ENCODE measurements around the gene XYLT1. TPM values are rescaled to one million over a fixed set of nuclear protein-coding genes. Genes with fewer than 3 reads are reported as not detected.

XYLT1 gene
- total RNA-seq, 2 donors from 2014 or later: 6.0 to 15.2 TPM

DNA sequence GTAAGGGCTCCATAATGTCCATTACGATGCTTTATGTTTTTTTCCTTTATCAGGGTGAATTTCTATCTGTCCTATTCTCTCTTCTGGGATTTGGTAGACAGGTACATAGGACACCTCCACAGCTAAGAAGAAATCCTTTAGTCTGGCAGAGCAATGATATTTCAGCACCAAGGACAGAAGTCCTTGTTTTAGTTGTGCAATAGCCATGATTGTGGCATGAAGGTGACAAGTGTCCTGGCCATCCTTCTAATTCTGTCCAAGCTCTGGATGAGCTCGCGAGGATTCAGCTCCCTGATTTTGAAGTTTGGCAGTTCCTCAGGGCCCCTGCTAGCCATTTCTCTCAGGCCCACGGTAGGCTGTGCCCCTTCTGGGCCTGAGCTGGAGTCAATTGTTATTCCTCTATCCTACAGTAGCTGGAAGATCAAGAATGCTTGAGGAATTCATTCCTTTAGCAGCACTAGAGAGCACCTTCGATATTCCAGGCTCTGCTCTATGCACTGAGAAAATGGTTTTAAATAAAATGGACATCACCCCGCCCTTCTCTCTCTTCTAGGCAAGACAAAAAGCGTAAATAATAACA, 320.8 kb downstream of the XYLT1 start:
- DNase-seq (no peak), ATAC-seq (no peak)
- Histone ChIP-seq H3K27ac (no peak overlapping the region), H3K4me1 (no peaks in the 10 kb centered on the region), H3K27me3 (no peaks in the 10 kb centered on the region), H3K9me3 (no peaks in the 10 kb centered on the region), H3K36me3 (replicated peaks in 1 of 2; ENCODE audit: insufficient read depth in 1 of 2, low read depth in 2 of 2) (no peaks in the 10 kb centered on the region), H3K4me3 (no peak overlapping the region)
- intact Hi-C loops (cut with DNase I): no loop called here
- WGBS, 2 donors: 85 to 90% methylated on average over 7 of the region's 7 CpGs
- TF ChIP-seq, protein P1, sequence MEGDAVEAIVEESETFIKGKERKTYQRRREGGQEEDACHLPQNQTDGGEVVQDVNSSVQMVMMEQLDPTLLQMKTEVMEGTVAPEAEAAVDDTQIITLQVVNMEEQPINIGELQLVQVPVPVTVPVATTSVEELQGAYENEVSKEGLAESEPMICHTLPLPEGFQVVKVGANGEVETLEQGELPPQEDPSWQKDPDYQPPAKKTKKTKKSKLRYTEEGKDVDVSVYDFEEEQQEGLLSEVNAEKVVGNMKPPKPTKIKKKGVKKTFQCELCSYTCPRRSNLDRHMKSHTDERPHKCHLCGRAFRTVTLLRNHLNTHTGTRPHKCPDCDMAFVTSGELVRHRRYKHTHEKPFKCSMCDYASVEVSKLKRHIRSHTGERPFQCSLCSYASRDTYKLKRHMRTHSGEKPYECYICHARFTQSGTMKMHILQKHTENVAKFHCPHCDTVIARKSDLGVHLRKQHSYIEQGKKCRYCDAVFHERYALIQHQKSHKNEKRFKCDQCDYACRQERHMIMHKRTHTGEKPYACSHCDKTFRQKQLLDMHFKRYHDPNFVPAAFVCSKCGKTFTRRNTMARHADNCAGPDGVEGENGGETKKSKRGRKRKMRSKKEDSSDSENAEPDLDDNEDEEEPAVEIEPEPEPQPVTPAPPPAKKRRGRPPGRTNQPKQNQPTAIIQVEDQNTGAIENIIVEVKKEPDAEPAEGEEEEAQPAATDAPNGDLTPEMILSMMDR (IDR thresholded peaks at IDR 0.05): no peak
- TF ChIP-seq POLR2A (IDR thresholded peaks at IDR 0.05): no peak

DNA sequence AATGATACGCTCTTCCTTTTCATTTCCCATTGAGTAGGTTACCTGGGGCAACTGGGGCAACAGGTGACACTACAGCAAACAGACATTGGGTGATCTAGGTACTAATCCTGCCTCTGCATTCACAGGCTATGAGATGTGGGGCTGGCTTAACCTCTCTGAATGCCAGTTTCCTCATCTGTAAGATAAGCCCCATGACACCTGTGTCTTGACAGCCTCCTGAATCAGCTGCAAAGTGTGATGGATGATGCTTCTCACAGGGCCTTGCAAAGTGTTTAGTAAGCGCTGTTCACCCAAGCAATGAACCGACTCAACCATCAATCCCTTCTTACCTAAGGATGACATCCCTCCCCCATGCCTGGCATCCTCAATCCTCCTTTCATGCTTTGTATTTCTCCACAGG, 322.8 kb downstream of the XYLT1 start:
- intact Hi-C loops (cut with DNase I): no loop called here
- Histone ChIP-seq H3K36me3 (replicated peaks in 1 of 2; ENCODE audit: insufficient read depth in 1 of 2, low read depth in 2 of 2) (no peaks in the 10 kb centered on the region), H3K4me3 (no peak overlapping the region), H3K9me3 (no peaks in the 10 kb centered on the region), H3K27me3 (no peaks in the 10 kb centered on the region), H3K27ac (no peak overlapping the region), H3K4me1 (no peaks in the 10 kb centered on the region)
- no peak for ATAC-seq
- TF ChIP-seq POLR2A (IDR thresholded peaks at IDR 0.05): no peak
- TF ChIP-seq, protein P1 (IDR thresholded peaks at IDR 0.05): no peak
- DNase-seq: no peak
- 91 to 93% methylated on average over 3 of the region's 3 CpGs for whole genome bisulfite sequencing, 2 donors

DNA sequence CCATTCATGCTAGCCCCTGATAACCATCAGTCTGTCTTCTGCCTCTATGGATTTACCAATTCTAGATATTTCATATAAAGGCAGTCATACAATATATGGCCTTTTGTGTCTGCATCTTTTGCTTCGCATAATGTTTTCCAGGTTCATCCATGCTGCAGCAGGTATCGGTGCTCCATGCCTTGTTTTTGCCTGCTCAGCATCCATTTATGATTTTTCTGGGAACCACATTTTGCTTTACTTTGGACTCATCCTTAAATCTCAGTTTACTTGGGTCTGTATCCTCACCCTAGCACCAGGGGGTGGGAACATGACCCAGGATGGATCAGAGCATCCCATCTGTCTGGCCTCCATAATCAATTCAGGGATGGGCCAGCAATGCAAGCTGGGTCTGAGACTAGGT, 325.7 kb downstream of the XYLT1 start:
- H3K36me3 ChIP-seq (replicated peaks in 1 of 2; ENCODE audit: insufficient read depth in 1 of 2, low read depth in 2 of 2): no peaks in the 10 kb centered on the region
- 89 to 100% methylated on average over 2 of the region's 2 CpGs for WGBS, 2 donors
- H3K4me3 ChIP-seq: no peak overlapping the region
- TF ChIP-seq POLR2A (IDR thresholded peaks at IDR 0.05): no peak
- TF ChIP-seq, protein P1 (IDR thresholded peaks at IDR 0.05): no peak
- no peak for ATAC-seq
- H3K27me3 ChIP-seq: no peaks in the 10 kb centered on the region
- intact Hi-C loops (cut with DNase I): no loop called here
- H3K27ac ChIP-seq: no peak overlapping the region
- no peaks in the 10 kb centered on the region for H3K4me1 ChIP-seq
- DNase-seq: no peak
- H3K9me3 ChIP-seq: no peaks in the 10 kb centered on the region

DNA sequence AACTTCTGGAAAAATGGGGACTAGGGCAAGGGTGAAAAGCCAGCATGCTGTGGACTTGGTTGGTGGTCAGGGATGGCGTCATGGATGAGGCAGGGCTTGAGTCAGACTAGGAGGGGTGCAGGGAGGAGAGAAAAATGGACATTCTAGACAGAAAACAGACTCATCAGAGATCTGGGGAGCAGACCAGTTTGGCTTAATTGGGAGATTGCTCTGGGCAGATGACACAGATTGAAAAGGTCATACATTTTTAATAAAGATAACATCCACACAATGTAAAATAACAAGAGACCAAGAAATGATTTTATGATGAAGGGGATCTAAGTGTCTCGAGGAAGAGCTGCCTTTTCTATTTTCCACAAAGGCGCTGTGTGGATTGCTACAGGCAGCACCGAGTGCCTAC, 326.3 kb downstream of the XYLT1 start:
- ATAC-seq: no peak
- Histone ChIP-seq H3K9me3 (no peaks in the 10 kb centered on the region), H3K4me3 (no peak overlapping the region), H3K27ac (no peak overlapping the region), H3K27me3 (no peaks in the 10 kb centered on the region), H3K4me1 (no peaks in the 10 kb centered on the region), H3K36me3 (replicated peaks in 1 of 2; ENCODE audit: insufficient read depth in 1 of 2, low read depth in 2 of 2) (no peaks in the 10 kb centered on the region)
- TF ChIP-seq, protein P1 (IDR thresholded peaks at IDR 0.05): no peak
- TF ChIP-seq POLR2A (IDR thresholded peaks at IDR 0.05): no peak
- intact Hi-C loops (cut with DNase I): no loop called here
- DNase-seq: no peak
- 81 to 86% methylated on average over 4 of the region's 4 CpGs for WGBS, 2 donors
